Measurements from ENCODE around the gene CMYA5.

CMYA5 gene

GRCh38 chr5:79750611-79751510 is 61.2 kb downstream of the CMYA5 start:
- TF ChIP-seq GATA3 (IDR thresholded peaks at IDR 0.05; ENCODE audit: low read depth, low read length) (no peak), GATA2 (IDR thresholded peaks at IDR 0.05; ENCODE audit: low read depth, low read length) (no peak)

- TF ChIP-seq GATA3 (IDR thresholded peaks at IDR 0.05; ENCODE audit: low read depth, low read length) (no peak), GATA2 (IDR thresholded peaks at IDR 0.05; ENCODE audit: low read depth, low read length) (no peak)
Observed at GRCh38 chr5:79753092-79753491, 63.5 kb downstream of the CMYA5 start.

- TF ChIP-seq GATA3 (IDR thresholded peaks at IDR 0.05; ENCODE audit: low read depth, low read length): no peak
- no peak for TF ChIP-seq GATA2 (IDR thresholded peaks at IDR 0.05; ENCODE audit: low read depth, low read length)
Observed at GRCh38 chr5:79753877-79754645, 64.4 kb downstream of the CMYA5 start.

GRCh38 chr5:79754865-79755555 is 65.4 kb downstream of the CMYA5 start:
- no peak for TF ChIP-seq GATA3 (IDR thresholded peaks at IDR 0.05; ENCODE audit: low read depth, low read length)
- TF ChIP-seq GATA2 (IDR thresholded peaks at IDR 0.05; ENCODE audit: low read depth, low read length): no peak

GRCh38 chr5:79756076-79756475 is 66.4 kb downstream of the CMYA5 start:
- TF ChIP-seq GATA3 (IDR thresholded peaks at IDR 0.05; ENCODE audit: low read depth, low read length): no peak
- TF ChIP-seq GATA2 (IDR thresholded peaks at IDR 0.05; ENCODE audit: low read depth, low read length): no peak

- no peak for TF ChIP-seq GATA3 (IDR thresholded peaks at IDR 0.05; ENCODE audit: low read depth, low read length)
- no peak for TF ChIP-seq GATA2 (IDR thresholded peaks at IDR 0.05; ENCODE audit: low read depth, low read length)
Observed at GRCh38 chr5:79759436-79759835, 69.8 kb downstream of the CMYA5 start.

- TF ChIP-seq GATA3 (IDR thresholded peaks at IDR 0.05; ENCODE audit: low read depth, low read length) (no peak), GATA2 (IDR thresholded peaks at IDR 0.05; ENCODE audit: low read depth, low read length) (no peak)
Observed at GRCh38 chr5:79759848-79760247, 70.2 kb downstream of the CMYA5 start.

- TF ChIP-seq GATA3 (IDR thresholded peaks at IDR 0.05; ENCODE audit: low read depth, low read length) (no peak), GATA2 (IDR thresholded peaks at IDR 0.05; ENCODE audit: low read depth, low read length) (no peak)
Observed at GRCh38 chr5:79762929-79763328, 73.3 kb downstream of the CMYA5 start.

GRCh38 chr5:79771387-79771786 is 81.8 kb downstream of the CMYA5 start:
- no peak for TF ChIP-seq GATA3 (IDR thresholded peaks at IDR 0.05; ENCODE audit: low read depth, low read length)
- no peak for TF ChIP-seq GATA2 (IDR thresholded peaks at IDR 0.05; ENCODE audit: low read depth, low read length)

- no peak for TF ChIP-seq GATA3 (IDR thresholded peaks at IDR 0.05; ENCODE audit: low read depth, low read length)
- no peak for TF ChIP-seq GATA2 (IDR thresholded peaks at IDR 0.05; ENCODE audit: low read depth, low read length)
Observed at GRCh38 chr5:79772651-79773050, 83.0 kb downstream of the CMYA5 start.

- TF ChIP-seq GATA2 (IDR thresholded peaks at IDR 0.05; ENCODE audit: low read depth, low read length): no peak
- no peak for TF ChIP-seq GATA3 (IDR thresholded peaks at IDR 0.05; ENCODE audit: low read depth, low read length)
Observed at GRCh38 chr5:79773612-79774011, 84.0 kb downstream of the CMYA5 start.

GRCh38 chr5:79774171-79774854 is 84.7 kb downstream of the CMYA5 start:
- TF ChIP-seq GATA3 (IDR thresholded peaks at IDR 0.05; ENCODE audit: low read depth, low read length): no peak
- TF ChIP-seq GATA2 (IDR thresholded peaks at IDR 0.05; ENCODE audit: low read depth, low read length): no peak

GRCh38 chr5:79774855-79775237 is 85.2 kb downstream of the CMYA5 start:
- TF ChIP-seq GATA2 (IDR thresholded peaks at IDR 0.05; ENCODE audit: low read depth, low read length): no peak
- no peak for TF ChIP-seq GATA3 (IDR thresholded peaks at IDR 0.05; ENCODE audit: low read depth, low read length)

- TF ChIP-seq GATA3 (IDR thresholded peaks at IDR 0.05; ENCODE audit: low read depth, low read length) (no peak), GATA2 (IDR thresholded peaks at IDR 0.05; ENCODE audit: low read depth, low read length) (no peak)
Observed at GRCh38 chr5:79785983-79786382, 96.3 kb downstream of the CMYA5 start.

Measured in SH-SY5Y (cell line).